Measurements from ENCODE around the gene ABCB1.

Gene ABCB1

DNA sequence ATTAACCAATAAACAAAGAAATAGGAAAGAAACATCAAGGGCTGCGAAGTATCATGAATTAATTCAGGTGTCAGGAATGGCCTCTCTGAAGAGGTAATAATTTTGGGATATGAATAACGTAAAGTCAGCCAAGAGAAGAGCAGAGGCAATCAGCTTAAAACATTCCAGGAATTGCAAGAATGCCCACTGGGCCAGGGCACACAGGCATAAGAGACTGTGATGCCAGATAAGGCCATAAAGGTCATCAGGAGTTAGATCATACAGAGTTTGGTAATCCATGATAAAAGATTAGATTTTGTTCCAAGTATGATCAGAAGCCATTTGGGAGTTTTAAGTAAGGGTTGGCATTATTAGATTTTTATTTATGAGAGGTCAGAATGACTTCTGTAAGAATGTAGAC lies 72.0 kb downstream of the ABCB1 start:
- H3K9ac ChIP-seq (ENCODE audit: low read depth in 1 of 2, low read length in 2 of 2): no peak overlapping the region
- no peak overlapping the region for H3K4me3 ChIP-seq (ENCODE audit: low read length in 2 of 2)
- no peaks in the 10 kb centered on the region for H3K9me3 ChIP-seq (ENCODE audit: control insufficient read depth in 2 of 2, low read length in 2 of 2)
- H3K4me1 ChIP-seq (ENCODE audit: control insufficient read depth in 2 of 2, insufficient read depth in 2 of 2, low read length in 2 of 2): no peaks in the 10 kb centered on the region
- no peaks in the 10 kb centered on the region for H3K27me3 ChIP-seq (ENCODE audit: control insufficient read depth in 2 of 2, insufficient read depth in 2 of 2, low read length in 2 of 2)
- no peak overlapping the region for H3K27ac ChIP-seq (ENCODE audit: low read depth in 2 of 2, low read length in 2 of 2)
- no peaks in the 10 kb centered on the region for H3K36me3 ChIP-seq (ENCODE audit: control insufficient read depth in 2 of 2, insufficient read depth in 2 of 2, low read length in 2 of 2)

DNA sequence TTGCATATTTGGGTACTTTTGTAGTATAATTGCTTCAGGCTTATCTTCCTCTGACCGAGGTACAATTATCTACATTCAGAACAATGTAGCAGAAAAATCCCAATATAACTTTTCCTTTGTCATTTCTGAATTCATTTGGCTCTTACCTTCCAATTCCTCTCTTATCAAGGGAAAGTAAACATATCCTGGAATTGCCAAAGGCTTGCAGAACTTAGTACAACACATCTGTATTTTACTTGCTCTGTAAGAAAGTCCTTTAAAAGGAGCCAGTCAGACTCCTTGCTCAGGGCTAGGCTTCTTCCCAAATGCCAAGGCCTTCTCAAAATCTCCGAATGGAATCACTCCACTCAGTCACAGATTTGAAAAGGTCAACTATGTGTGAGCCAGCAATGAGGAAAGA lies 81.9 kb downstream of the ABCB1 start:
- Histone ChIP-seq H3K36me3 (ENCODE audit: control insufficient read depth in 2 of 2, insufficient read depth in 2 of 2, low read length in 2 of 2) (peaks cover 0 to 4% of the 10 kb centered on the region in 2 donors), H3K4me1 (ENCODE audit: control insufficient read depth in 2 of 2, insufficient read depth in 2 of 2, low read length in 2 of 2) (no peaks in the 10 kb centered on the region), H3K4me3 (ENCODE audit: low read length in 2 of 2) (no peak overlapping the region), H3K27me3 (ENCODE audit: control insufficient read depth in 2 of 2, insufficient read depth in 2 of 2, low read length in 2 of 2) (no peaks in the 10 kb centered on the region), H3K9me3 (ENCODE audit: control insufficient read depth in 2 of 2, low read length in 2 of 2) (no peaks in the 10 kb centered on the region), H3K27ac (ENCODE audit: low read depth in 2 of 2, low read length in 2 of 2) (no peak overlapping the region), H3K9ac (ENCODE audit: low read depth in 1 of 2, low read length in 2 of 2) (no peak overlapping the region)

GRCh38 chr7:87517891-87518290 lies 82.8 kb downstream of the ABCB1 start:
- no peak overlapping the region for H3K27ac ChIP-seq (ENCODE audit: low read depth in 2 of 2, low read length in 2 of 2)
- no peak overlapping the region for H3K4me3 ChIP-seq (ENCODE audit: low read length in 2 of 2)
- H3K4me1 ChIP-seq (ENCODE audit: control insufficient read depth in 2 of 2, insufficient read depth in 2 of 2, low read length in 2 of 2): no peaks in the 10 kb centered on the region
- H3K36me3 ChIP-seq (ENCODE audit: control insufficient read depth in 2 of 2, insufficient read depth in 2 of 2, low read length in 2 of 2): peaks cover 0 to 6% of the 10 kb centered on the region in 2 donors
- H3K9me3 ChIP-seq (ENCODE audit: control insufficient read depth in 2 of 2, low read length in 2 of 2): no peaks in the 10 kb centered on the region
- H3K9ac ChIP-seq (ENCODE audit: low read depth in 1 of 2, low read length in 2 of 2): no peak overlapping the region
- no peaks in the 10 kb centered on the region for H3K27me3 ChIP-seq (ENCODE audit: control insufficient read depth in 2 of 2, insufficient read depth in 2 of 2, low read length in 2 of 2)

- no peaks in the 10 kb centered on the region for H3K27me3 ChIP-seq (ENCODE audit: control insufficient read depth in 2 of 2, insufficient read depth in 2 of 2, low read length in 2 of 2)
- H3K4me3 ChIP-seq (ENCODE audit: low read length in 2 of 2): no peak overlapping the region
- H3K36me3 ChIP-seq (ENCODE audit: control insufficient read depth in 2 of 2, insufficient read depth in 2 of 2, low read length in 2 of 2): peaks cover 0 to 10% of the 10 kb centered on the region in 2 donors
- H3K9me3 ChIP-seq (ENCODE audit: control insufficient read depth in 2 of 2, low read length in 2 of 2): no peaks in the 10 kb centered on the region
- H3K27ac ChIP-seq (ENCODE audit: low read depth in 2 of 2, low read length in 2 of 2): no peak overlapping the region
- no peaks in the 10 kb centered on the region for H3K4me1 ChIP-seq (ENCODE audit: control insufficient read depth in 2 of 2, insufficient read depth in 2 of 2, low read length in 2 of 2)
- no peak overlapping the region for H3K9ac ChIP-seq (ENCODE audit: low read depth in 1 of 2, low read length in 2 of 2)
Observed at GRCh38 chr7:87517136-87517815, 83.4 kb downstream of the ABCB1 start.

DNA sequence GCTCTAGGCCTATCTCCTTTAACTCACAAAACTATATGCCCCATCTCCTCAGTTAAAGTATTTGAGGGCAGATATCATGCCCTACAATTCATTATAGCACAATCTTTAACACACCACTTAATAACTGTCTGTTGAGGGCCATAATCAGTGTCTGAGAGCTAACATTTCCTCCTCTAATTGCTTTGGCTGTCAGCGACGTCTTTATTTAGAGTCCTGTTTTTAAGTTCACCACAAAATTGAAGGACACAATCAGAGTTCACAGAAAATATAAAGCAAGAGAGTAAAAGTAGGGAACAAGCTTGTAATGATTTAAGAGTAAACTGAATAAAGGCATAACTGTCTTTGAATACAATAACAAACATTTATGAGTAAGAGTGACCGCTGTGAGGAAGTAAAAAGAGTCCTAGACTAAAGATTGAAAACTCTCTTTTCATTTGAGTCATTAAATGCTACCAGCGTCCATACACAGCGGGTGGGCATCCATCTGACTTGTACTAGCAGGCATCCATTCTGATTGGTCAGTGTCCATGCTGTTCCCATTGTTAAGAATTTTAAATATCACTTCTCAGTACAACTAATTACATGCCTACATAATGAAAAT lies 86.8 kb downstream of the ABCB1 start:
- H3K4me3 ChIP-seq (ENCODE audit: low read length in 2 of 2): no peak overlapping the region
- no peaks in the 10 kb centered on the region for H3K9me3 ChIP-seq (ENCODE audit: control insufficient read depth in 2 of 2, low read length in 2 of 2)
- H3K27me3 ChIP-seq (ENCODE audit: control insufficient read depth in 2 of 2, insufficient read depth in 2 of 2, low read length in 2 of 2): no peaks in the 10 kb centered on the region
- H3K27ac ChIP-seq (ENCODE audit: low read depth in 2 of 2, low read length in 2 of 2): no peak overlapping the region
- H3K9ac ChIP-seq (ENCODE audit: low read depth in 1 of 2, low read length in 2 of 2): no peak overlapping the region
- peaks cover 0 to 10% of the 10 kb centered on the region in 2 donors for H3K36me3 ChIP-seq (ENCODE audit: control insufficient read depth in 2 of 2, insufficient read depth in 2 of 2, low read length in 2 of 2)
- H3K4me1 ChIP-seq (ENCODE audit: control insufficient read depth in 2 of 2, insufficient read depth in 2 of 2, low read length in 2 of 2): no peaks in the 10 kb centered on the region

DNA sequence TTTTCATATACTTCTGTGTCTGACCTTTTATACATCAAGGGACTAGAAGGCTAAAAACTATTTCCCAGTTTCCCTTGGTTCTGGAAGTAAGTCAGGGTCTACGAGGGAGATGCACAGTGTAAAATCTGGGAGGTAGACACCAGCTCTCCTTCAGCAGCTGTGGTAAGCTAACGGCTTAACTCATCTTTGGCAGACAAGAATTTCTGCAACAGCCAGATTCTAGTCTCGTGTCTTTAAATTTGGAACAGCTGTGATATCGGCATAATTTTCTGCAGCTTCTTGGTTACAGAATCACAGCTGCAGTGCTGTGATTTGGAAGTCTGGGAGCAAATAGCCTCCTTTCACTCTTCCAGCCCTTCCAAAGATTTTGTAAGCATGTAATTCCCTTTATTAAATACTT lies 87.8 kb downstream of the ABCB1 start:
- H3K27ac ChIP-seq (ENCODE audit: low read depth in 2 of 2, low read length in 2 of 2): no peak overlapping the region
- H3K4me1 ChIP-seq (ENCODE audit: control insufficient read depth in 2 of 2, insufficient read depth in 2 of 2, low read length in 2 of 2): no peaks in the 10 kb centered on the region
- no peak overlapping the region for H3K9ac ChIP-seq (ENCODE audit: low read depth in 1 of 2, low read length in 2 of 2)
- no peak overlapping the region for H3K4me3 ChIP-seq (ENCODE audit: low read length in 2 of 2)
- peaks cover 0 to 10% of the 10 kb centered on the region in 2 donors for H3K36me3 ChIP-seq (ENCODE audit: control insufficient read depth in 2 of 2, insufficient read depth in 2 of 2, low read length in 2 of 2)
- no peaks in the 10 kb centered on the region for H3K27me3 ChIP-seq (ENCODE audit: control insufficient read depth in 2 of 2, insufficient read depth in 2 of 2, low read length in 2 of 2)
- no peaks in the 10 kb centered on the region for H3K9me3 ChIP-seq (ENCODE audit: control insufficient read depth in 2 of 2, low read length in 2 of 2)

- Histone ChIP-seq H3K36me3 (ENCODE audit: control insufficient read depth in 2 of 2, insufficient read depth in 2 of 2, low read length in 2 of 2) (peaks cover 0 to 10% of the 10 kb centered on the region in 2 donors), H3K4me3 (ENCODE audit: low read length in 2 of 2) (no peak overlapping the region), H3K27me3 (ENCODE audit: control insufficient read depth in 2 of 2, insufficient read depth in 2 of 2, low read length in 2 of 2) (no peaks in the 10 kb centered on the region), H3K4me1 (ENCODE audit: control insufficient read depth in 2 of 2, insufficient read depth in 2 of 2, low read length in 2 of 2) (no peaks in the 10 kb centered on the region), H3K9ac (ENCODE audit: low read depth in 1 of 2, low read length in 2 of 2) (no peak overlapping the region), H3K27ac (ENCODE audit: low read depth in 2 of 2, low read length in 2 of 2) (no peak overlapping the region), H3K9me3 (ENCODE audit: control insufficient read depth in 2 of 2, low read length in 2 of 2) (no peaks in the 10 kb centered on the region)
Observed at GRCh38 chr7:87511510-87511909, 89.2 kb downstream of the ABCB1 start.

DNA sequence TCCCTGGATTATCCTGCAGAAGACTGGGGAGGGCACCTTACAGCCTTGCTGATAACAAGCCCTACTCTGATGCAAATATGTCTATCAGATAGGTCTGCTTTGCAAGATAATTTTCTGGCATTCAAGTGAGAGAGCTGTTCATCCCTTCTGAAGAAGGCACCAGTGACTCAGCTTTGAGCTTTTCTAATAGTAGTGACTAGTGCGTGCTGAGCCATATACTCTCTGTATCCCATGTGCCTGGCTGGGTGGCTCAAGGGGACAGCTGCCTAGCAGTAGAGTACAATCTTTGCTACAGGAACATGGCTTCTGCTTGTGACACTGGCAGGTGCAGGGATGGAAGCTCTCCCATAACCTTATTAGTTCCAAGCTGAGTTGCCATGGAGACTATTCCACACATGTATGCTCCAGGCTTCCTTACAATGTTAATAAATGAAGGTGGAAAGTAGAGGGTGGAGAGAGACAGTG lies 90.2 kb downstream of the ABCB1 start:
- Histone ChIP-seq H3K9me3 (ENCODE audit: control insufficient read depth in 2 of 2, low read length in 2 of 2) (no peaks in the 10 kb centered on the region), H3K4me3 (ENCODE audit: low read length in 2 of 2) (no peak overlapping the region), H3K9ac (ENCODE audit: low read depth in 1 of 2, low read length in 2 of 2) (no peak overlapping the region), H3K27me3 (ENCODE audit: control insufficient read depth in 2 of 2, insufficient read depth in 2 of 2, low read length in 2 of 2) (no peaks in the 10 kb centered on the region), H3K36me3 (ENCODE audit: control insufficient read depth in 2 of 2, insufficient read depth in 2 of 2, low read length in 2 of 2) (peaks cover 0 to 10% of the 10 kb centered on the region in 2 donors), H3K4me1 (ENCODE audit: control insufficient read depth in 2 of 2, insufficient read depth in 2 of 2, low read length in 2 of 2) (no peaks in the 10 kb centered on the region), H3K27ac (ENCODE audit: low read depth in 2 of 2, low read length in 2 of 2) (no peak overlapping the region)

GRCh38 chr7:87507446-87507845 lies 93.2 kb downstream of the ABCB1 start:
- Histone ChIP-seq H3K27me3 (ENCODE audit: control insufficient read depth in 2 of 2, insufficient read depth in 2 of 2, low read length in 2 of 2) (no peaks in the 10 kb centered on the region), H3K9ac (ENCODE audit: low read depth in 1 of 2, low read length in 2 of 2) (no peak overlapping the region), H3K4me1 (ENCODE audit: control insufficient read depth in 2 of 2, insufficient read depth in 2 of 2, low read length in 2 of 2) (no peaks in the 10 kb centered on the region), H3K9me3 (ENCODE audit: control insufficient read depth in 2 of 2, low read length in 2 of 2) (no peaks in the 10 kb centered on the region), H3K36me3 (ENCODE audit: control insufficient read depth in 2 of 2, insufficient read depth in 2 of 2, low read length in 2 of 2) (no peaks in the 10 kb centered on the region), H3K27ac (ENCODE audit: low read depth in 2 of 2, low read length in 2 of 2) (no peak overlapping the region), H3K4me3 (ENCODE audit: low read length in 2 of 2) (no peak overlapping the region)

- H3K9me3 ChIP-seq (ENCODE audit: control insufficient read depth in 2 of 2, low read length in 2 of 2): no peaks in the 10 kb centered on the region
- H3K36me3 ChIP-seq (ENCODE audit: control insufficient read depth in 2 of 2, insufficient read depth in 2 of 2, low read length in 2 of 2): no peaks in the 10 kb centered on the region
- H3K4me1 ChIP-seq (ENCODE audit: control insufficient read depth in 2 of 2, insufficient read depth in 2 of 2, low read length in 2 of 2): no peaks in the 10 kb centered on the region
- no peak overlapping the region for H3K9ac ChIP-seq (ENCODE audit: low read depth in 1 of 2, low read length in 2 of 2)
- no peak overlapping the region for H3K4me3 ChIP-seq (ENCODE audit: low read length in 2 of 2)
- no peak overlapping the region for H3K27ac ChIP-seq (ENCODE audit: low read depth in 2 of 2, low read length in 2 of 2)
- no peaks in the 10 kb centered on the region for H3K27me3 ChIP-seq (ENCODE audit: control insufficient read depth in 2 of 2, insufficient read depth in 2 of 2, low read length in 2 of 2)
Observed at GRCh38 chr7:87506246-87507180, 94.2 kb downstream of the ABCB1 start.

Data from mucosa of rectum (tissue), 2 donors.